ENCODE measurements around the gene TUSC2. TPM values are rescaled to one million over a fixed set of nuclear protein-coding genes. Genes with fewer than 3 reads are reported as not detected.

TUSC2 gene
- total and polyA plus RNA-seq, 2 experiments from 2014 or later: 41.6 to 71.0 TPM

GRCh38 chr3:50318615-50319014 lies 9.4 kb downstream of the TUSC2 start:
- TF ChIP-seq EZH2phosphoT487 (IDR thresholded peaks at IDR 0.05; ENCODE audit: unreplicated experiment): no peak
- no peak for TF ChIP-seq ETS1 (IDR thresholded peaks at IDR 0.05)
- TF ChIP-seq CREB1 (CRISPR knock-in tag; IDR thresholded peaks at IDR 0.05; ENCODE audit: low read depth): no peak
- TF ChIP-seq JUNB (IDR thresholded peaks at IDR 0.05; ENCODE audit: unreplicated experiment): no peak
- TF ChIP-seq NANOG (IDR thresholded peaks at IDR 0.05; ENCODE audit: borderline replicate concordance): no peak
- TF ChIP-seq ZNF114 (CRISPR knock-in tag; IDR thresholded peaks at IDR 0.05): no peak
- no peak for TF ChIP-seq POLR2AphosphoS5 (IDR thresholded peaks at IDR 0.05; ENCODE audit: low read depth)
- TF ChIP-seq CTCF (conservative IDR thresholded peaks at IDR 0.05; ENCODE audit: low read depth in 2 of 2): no peak
- no peak for TF ChIP-seq STAT1 (IDR thresholded peaks at IDR 0.05; ENCODE audit: unreplicated experiment)
- Histone ChIP-seq H3K4me1 (ENCODE audit: insufficient read depth) (peaks cover 15% of the 10 kb centered on the region), H3K79me2 (replicated peaks; ENCODE audit: insufficient read depth) (peaks cover 26% of the 10 kb centered on the region), H3K9me2 (ENCODE audit: insufficient read depth) (no peaks in the 10 kb centered on the region), H3K36me3 (ENCODE audit: insufficient read depth) (peaks cover 8% of the 10 kb centered on the region), H3F3A (replicated peaks; ENCODE audit: low read depth) (peaks cover 20% of the 10 kb centered on the region; the same call in 1 of the 2 replicates), H2AFZ (no peak overlapping the region), H3K4me2 (no peak overlapping the region), H4K20me1 (replicated peaks; ENCODE audit: insufficient read depth) (peaks cover 5% of the 10 kb centered on the region; the same call in 1 of the 2 replicates), H3K27me3 (ENCODE audit: insufficient read depth) (no peaks in the 10 kb centered on the region), H3K4me3 (no peak overlapping the region), H3K27ac (ENCODE audit: low read depth) (no peak overlapping the region)
- ATAC-seq (no peak), DNase-seq (ENCODE audit: low spot score) (no peak)
- peaks cover 30% of the 10 kb centered on the region for H3K4me1 Mint-ChIP-seq
- H3K4me3 Mint-ChIP-seq: peak overlapping the region; percentile 86; the same call in 2 of the 3 replicates
- H3K27ac Mint-ChIP-seq: no peak overlapping the region
- peaks cover 7% of the 10 kb centered on the region for H3K9me3 Mint-ChIP-seq
- peaks cover 59% of the 10 kb centered on the region for H3K36me3 Mint-ChIP-seq (ENCODE audit: low read depth)
- peaks cover 10% of the 10 kb centered on the region for H3K27me3 Mint-ChIP-seq (ENCODE audit: insufficient read depth, low read depth, poor library complexity)

- Histone ChIP-seq H3K4me3 (no peak overlapping the region), H3K4me2 (no peak overlapping the region), H3K9me2 (ENCODE audit: insufficient read depth) (no peaks in the 10 kb centered on the region), H4K20me1 (replicated peaks; ENCODE audit: insufficient read depth) (peaks cover 5% of the 10 kb centered on the region; the same call in 1 of the 2 replicates), H3K27me3 (ENCODE audit: insufficient read depth) (no peaks in the 10 kb centered on the region), H3K36me3 (ENCODE audit: insufficient read depth) (peaks cover 8% of the 10 kb centered on the region), H3K4me1 (ENCODE audit: insufficient read depth) (peaks cover 11% of the 10 kb centered on the region), H2AFZ (no peak overlapping the region), H3F3A (replicated peaks; ENCODE audit: low read depth) (peaks cover 20% of the 10 kb centered on the region; the same call in 1 of the 2 replicates), H3K27ac (ENCODE audit: low read depth) (no peak overlapping the region), H3K79me2 (replicated peaks; ENCODE audit: insufficient read depth) (peaks cover 26% of the 10 kb centered on the region)
- peaks cover 12% of the 10 kb centered on the region for H3K9me3 Mint-ChIP-seq
- H3K27me3 Mint-ChIP-seq (ENCODE audit: insufficient read depth, low read depth, poor library complexity): peaks cover 10% of the 10 kb centered on the region
- H3K27ac Mint-ChIP-seq: no peak overlapping the region
- H3K4me3 Mint-ChIP-seq: no peak overlapping the region; the same call in 2 of the 3 replicates
- DNase-seq (ENCODE audit: low spot score) (no peak), ATAC-seq (no peak)
- peaks cover 25% of the 10 kb centered on the region for H3K4me1 Mint-ChIP-seq
- peaks cover 64% of the 10 kb centered on the region for H3K36me3 Mint-ChIP-seq (ENCODE audit: low read depth)
- no peak for TF ChIP-seq NANOG (IDR thresholded peaks at IDR 0.05; ENCODE audit: borderline replicate concordance)
- TF ChIP-seq ZNF462 (CRISPR knock-in tag; IDR thresholded peaks at IDR 0.05): no peak
- no peak for TF ChIP-seq ZNF331 (CRISPR knock-in tag; IDR thresholded peaks at IDR 0.05; ENCODE audit: low read depth)
Observed at GRCh38 chr3:50318163-50318562, 9.9 kb downstream of the TUSC2 start.

Measured in GM23338 (cell line).